Adrenal gland (tissue), 5 donors: ENCODE measurements around the gene SPPL2B.

ENCODE experiments used
- CTCF ChIP-seq, 6 experiments: fragments of 450-650 bp in 4 of 6; fragments of 200-600 bp in 2 of 6; sonication (generic) in 1 of 6; IDR thresholded peaks; 1 replicate in 5 of 6; 2 replicates in 1 of 6; pipeline versions ENCODE4 v1.5.1 to v1.8.0; 2016 to 2021; ENCODE audit warnings: antibody characterized with exemption in 6 of 6, mild to moderate bottlenecking in 2 of 6, moderate library complexity in 1 of 6
- POLR2A ChIP-seq, 2 donors: fragments of 450-650 bp; IDR thresholded peaks; one replicate each; pipeline ENCODE4 v1.6.1; 2017; ENCODE audit warnings: antibody characterized with exemption in 2 of 2, mild to moderate bottlenecking in 2 of 2, moderate library complexity in 1 of 2
- donor health status: DM: no; HTN: no; CAD: no.

GRCh38 chr19:2352121-2352520 is 23.6 kb downstream of the SPPL2B start:
- TF ChIP-seq CTCF (IDR thresholded peaks at IDR 0.05) (no peak), POLR2A (IDR thresholded peaks at IDR 0.05) (no peak)
